GM12801 (cell line): Measurements from ENCODE around the gene UVSSA.

Source experiments
- TF ChIP-seq, protein P1 (sequence below): IDR thresholded peaks from one replicate; pipeline ENCODE4 v1.5.1; 2011; ENCODE audit warnings: control low read depth; ENCODE audit not compliant: insufficient read length; ENCODE audit errors: extremely low read depth

Gene UVSSA

DNA sequence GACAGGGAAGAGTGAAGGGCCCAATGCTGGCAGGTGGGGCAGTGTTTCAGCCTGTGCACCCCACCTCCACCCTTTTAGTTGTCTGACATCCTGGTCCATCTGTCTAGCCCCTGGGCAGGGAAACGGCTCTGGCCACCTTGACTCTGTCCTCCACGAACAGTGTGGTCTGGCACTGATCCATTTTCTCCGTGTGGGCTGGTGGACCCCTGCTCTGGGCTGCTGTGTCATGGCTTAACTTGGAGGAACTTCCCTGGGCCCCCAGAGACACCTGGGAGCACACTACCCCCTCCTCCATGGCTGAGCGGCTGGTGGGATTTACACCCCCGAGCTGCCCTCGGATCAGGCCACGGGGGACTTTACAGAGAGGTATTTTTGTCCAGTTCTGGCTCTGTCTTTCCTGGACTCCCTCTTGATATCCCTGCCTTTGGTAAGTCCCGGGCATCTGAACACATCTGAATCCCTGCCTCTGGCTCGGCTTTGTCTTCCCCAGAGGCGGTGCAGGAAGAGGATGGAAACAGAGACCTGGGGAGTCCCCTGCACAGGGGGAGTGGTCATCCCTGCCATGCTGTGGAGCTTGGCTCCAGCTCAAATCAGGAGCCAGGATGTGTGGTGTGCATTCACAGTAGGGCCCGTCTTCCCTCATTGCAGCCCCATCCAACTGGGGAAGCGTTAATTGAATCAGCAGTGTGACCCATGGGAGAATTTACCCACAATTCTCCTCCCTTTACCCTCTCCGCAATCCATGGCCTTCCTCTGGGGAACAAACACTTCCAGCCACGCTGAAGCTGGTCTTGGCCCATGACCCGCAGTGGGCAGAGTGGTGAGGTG lies 65.6 kb downstream of the UVSSA start:
- TF ChIP-seq, protein P1, sequence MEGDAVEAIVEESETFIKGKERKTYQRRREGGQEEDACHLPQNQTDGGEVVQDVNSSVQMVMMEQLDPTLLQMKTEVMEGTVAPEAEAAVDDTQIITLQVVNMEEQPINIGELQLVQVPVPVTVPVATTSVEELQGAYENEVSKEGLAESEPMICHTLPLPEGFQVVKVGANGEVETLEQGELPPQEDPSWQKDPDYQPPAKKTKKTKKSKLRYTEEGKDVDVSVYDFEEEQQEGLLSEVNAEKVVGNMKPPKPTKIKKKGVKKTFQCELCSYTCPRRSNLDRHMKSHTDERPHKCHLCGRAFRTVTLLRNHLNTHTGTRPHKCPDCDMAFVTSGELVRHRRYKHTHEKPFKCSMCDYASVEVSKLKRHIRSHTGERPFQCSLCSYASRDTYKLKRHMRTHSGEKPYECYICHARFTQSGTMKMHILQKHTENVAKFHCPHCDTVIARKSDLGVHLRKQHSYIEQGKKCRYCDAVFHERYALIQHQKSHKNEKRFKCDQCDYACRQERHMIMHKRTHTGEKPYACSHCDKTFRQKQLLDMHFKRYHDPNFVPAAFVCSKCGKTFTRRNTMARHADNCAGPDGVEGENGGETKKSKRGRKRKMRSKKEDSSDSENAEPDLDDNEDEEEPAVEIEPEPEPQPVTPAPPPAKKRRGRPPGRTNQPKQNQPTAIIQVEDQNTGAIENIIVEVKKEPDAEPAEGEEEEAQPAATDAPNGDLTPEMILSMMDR = no peak

DNA sequence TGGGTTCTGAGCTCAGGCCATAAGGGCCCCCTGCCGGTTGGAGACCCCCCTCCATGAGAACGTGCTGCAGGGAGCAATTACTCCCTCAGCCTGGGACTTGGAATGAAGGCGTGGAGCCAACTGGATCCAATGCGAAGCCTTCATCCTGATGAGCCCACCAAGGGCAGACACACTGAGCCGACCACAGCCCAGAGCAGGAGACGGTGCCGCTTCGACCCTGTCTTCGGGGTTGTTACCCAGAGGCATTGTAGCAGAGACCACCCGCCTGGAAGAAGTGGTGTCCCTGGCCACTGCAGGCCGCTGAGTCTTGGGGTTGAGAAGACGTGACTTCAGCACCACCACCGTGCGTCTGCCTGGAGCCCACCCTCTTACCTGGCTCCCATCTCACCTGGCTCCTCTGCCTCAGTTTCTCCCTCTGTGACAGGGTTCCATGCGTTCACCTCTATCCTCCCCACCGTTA lies 66.2 kb downstream of the UVSSA start:
- TF ChIP-seq, protein P1 = no peak

DNA sequence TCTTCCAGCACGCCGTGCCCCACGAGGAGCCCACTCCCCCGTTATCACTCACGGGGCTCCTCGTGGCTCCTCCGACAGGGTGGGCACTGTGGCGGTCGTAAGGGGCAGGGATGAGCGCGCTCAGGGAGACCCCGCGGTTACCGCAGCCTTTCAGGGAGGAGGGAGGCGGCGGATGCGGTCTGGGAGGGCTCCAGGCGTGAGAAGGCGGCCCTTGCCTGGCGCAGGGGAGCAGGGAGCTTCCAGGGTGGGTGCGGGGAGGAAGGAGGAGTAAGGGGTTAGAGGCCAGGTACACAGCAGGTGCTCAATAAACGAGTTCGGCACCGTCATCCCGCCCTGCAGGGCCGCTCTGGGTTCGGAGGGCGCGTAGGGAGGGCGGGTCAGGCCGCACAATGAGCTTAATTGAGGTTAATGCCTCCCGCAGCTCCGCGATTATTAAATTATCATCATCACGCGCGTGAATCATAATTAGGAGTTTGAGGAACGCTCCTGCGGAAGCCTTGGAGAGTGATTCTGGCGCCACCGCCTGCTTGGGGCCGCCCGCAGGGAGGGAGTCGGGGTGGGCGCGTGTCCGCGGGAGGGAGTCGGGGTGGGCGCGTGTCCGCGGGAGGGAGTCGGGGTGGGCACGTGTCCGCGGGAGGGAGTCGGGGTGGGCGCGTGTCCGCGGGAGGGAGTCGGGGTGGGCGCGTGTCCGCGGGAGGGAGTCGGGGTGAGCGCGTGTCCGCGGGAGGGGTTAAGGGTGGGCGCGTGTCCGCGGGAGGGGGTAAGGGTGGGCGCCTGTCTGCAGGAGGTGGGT lies 66.9 kb downstream of the UVSSA start:
- TF ChIP-seq, protein P1 = no peak

DNA sequence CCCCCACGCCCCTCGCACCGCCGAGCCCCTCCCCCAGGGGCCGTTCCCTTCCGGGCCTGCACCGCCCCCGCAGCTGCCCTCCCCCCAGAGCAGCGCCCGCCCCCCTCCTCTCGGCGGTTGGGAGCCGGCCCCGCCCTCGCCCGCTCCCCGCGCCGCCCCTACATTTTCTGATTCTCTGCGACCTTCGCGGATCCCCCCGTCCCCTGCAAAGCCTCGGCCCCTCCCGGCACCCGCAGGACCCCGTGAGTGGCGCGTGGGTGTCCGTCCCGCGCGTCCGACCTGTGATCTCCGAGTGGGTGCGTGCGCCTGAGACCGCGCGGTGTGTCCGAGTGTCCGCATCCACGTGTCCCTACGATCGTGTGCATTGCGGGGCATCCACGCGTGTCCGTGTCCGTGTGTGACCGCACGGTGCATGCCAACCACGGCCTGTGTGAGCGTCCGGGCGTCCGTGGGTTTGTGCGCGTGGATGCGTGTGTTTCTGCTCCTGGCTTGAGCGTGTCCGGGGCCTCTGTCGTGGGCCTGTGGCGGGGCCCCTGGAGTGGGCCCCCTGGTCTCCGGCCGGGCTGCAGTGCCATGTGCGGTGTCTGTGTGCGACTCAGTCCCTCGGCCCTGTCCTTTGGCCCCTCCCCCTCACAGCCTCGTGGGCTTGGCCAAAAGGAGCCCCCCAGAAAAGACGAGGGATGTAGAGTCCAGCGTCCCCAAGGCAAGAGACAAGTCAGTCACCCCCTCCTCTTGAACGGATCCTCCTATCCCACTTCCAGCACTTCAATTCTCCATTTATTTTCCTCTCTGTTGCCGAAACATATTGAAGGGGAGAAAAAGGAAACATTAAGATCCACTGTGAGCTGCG lies 68.0 kb downstream of the UVSSA start:
- TF ChIP-seq, protein P1 = no peak

DNA sequence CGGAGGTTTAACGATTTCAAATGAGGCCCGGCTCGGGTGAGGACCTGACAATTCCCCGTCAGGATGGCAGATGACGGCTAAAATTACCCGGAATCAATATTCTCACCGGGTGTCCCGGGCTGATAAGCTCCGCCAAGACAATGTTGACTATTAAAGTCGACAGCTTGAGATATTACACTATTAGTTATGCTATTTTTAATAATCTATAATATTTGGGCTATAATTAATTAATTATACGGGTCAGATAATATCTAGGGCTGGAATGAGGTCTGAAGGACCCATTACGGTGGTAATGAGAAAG lies 68.6 kb downstream of the UVSSA start:
- TF ChIP-seq, protein P1 = no peak

DNA sequence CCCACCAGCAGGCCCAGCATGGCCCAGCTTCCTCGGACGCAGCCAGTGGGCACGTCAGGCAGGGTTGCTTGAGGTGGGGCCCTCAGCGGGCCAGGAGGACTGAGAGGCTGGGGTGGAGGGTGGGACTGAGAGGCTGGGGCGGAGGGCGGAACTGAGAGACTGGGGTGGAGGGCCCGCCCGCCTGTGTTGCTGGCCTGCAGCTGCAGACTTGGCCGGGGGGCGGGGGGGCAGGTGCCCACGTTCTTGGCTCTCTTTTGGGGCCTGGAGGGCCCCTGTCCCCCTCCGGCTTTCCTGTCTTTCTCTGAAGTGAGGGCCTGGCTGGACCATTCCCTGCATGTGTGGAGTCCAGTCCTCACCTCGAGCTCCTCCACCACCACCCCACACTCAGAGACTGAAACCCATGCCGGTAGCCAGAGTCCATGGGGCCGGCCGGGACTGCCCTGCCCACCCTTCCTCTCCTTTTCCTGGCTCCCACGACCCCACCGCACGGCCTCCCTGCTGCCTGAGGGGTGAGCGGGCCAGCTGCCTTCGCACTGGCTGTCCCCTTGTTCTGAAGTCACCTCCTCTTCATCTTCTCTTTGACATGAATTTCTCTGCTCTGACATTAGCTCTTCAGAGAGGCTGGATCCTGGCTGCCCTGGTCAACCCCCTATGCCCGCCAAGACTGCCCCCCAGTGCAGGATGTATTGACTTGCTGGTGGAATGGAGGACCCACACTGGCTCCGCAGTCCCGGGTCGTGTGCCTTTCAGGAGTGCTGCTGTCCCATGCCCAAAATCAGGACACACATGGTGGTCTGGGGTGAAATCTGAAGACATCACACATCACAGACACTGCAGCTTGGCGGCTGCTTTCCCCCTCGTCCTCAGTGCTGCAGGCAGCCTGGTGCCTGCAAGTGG lies 69.3 kb downstream of the UVSSA start:
- TF ChIP-seq, protein P1 = no peak

DNA sequence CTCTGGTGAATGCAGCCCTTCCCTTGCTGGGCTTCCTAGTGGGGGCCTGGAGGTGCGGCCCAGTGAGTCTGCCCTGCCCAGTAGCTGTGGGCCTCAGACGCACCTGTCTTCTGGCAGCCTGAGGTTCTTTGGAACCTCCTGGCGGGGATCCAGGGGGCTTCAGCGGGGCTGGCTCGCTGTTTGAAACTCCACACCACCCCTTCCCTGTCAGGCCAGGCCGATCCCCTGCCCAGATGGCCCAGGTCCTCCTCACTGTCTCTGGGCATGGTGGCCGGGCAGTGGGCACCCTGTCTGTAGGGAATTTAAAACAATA lies 69.9 kb downstream of the UVSSA start:
- TF ChIP-seq, protein P1 = no peak
